HUES6 (cell line): ENCODE measurements around the gene MCMBP.
"Not testable (repeated sequence)": the region's sequence is repeated elsewhere in the genome, so short reads cannot be mapped to it uniquely, and the experiment has no call there.

Experiments used
- H3K27ac ChIP-seq: 2 replicates; pipeline ENCODE4 v1.7.0; 2013; ENCODE audit warnings: low read depth, mild to moderate bottlenecking, low read length, inconsistent platforms
- H3K27me3 ChIP-seq: 2 replicates; pipeline ENCODE4 v1.6.1; 2013; ENCODE audit warnings: low read length; ENCODE audit not compliant: control insufficient read depth, insufficient read depth
- H3K36me3 ChIP-seq: 2 replicates; pipeline ENCODE4 v1.6.1; 2013; ENCODE audit warnings: low read length; ENCODE audit not compliant: control insufficient read depth, insufficient read depth
- H3K4me1 ChIP-seq: 2 replicates; pipeline ENCODE4 v1.6.1; 2013; ENCODE audit warnings: low read length; ENCODE audit not compliant: control insufficient read depth, insufficient read depth
- H3K4me3 ChIP-seq: 2 replicates; pipeline ENCODE4 v1.5.1; 2013; ENCODE audit warnings: low read depth, low read length
- H3K9ac ChIP-seq: one replicate; pipeline ENCODE4 v1.6.1; 2013; ENCODE audit warnings: mild to moderate bottlenecking, low read length
- H3K9me3 ChIP-seq: 2 replicates; pipeline ENCODE4 v1.6.1; 2013; ENCODE audit warnings: low read depth, low read length; ENCODE audit not compliant: control insufficient read depth, insufficient read depth

MCMBP gene

GRCh38 chr10:119878524-119878923, 5.9 kb upstream of the MCMBP start:
- H3K9ac ChIP-seq, result no peak overlapping the region
- H3K27ac ChIP-seq, result no peak overlapping the region
- no peaks in the 10 kb centered on the region for H3K9me3 ChIP-seq
- no peak overlapping the region for H3K4me3 ChIP-seq
- H3K27me3 ChIP-seq, result no peaks in the 10 kb centered on the region
- no peaks in the 10 kb centered on the region for H3K36me3 ChIP-seq
- peaks cover 4% of the 10 kb centered on the region; the same call in 1 of the 2 replicates for H3K4me1 ChIP-seq

DNA sequence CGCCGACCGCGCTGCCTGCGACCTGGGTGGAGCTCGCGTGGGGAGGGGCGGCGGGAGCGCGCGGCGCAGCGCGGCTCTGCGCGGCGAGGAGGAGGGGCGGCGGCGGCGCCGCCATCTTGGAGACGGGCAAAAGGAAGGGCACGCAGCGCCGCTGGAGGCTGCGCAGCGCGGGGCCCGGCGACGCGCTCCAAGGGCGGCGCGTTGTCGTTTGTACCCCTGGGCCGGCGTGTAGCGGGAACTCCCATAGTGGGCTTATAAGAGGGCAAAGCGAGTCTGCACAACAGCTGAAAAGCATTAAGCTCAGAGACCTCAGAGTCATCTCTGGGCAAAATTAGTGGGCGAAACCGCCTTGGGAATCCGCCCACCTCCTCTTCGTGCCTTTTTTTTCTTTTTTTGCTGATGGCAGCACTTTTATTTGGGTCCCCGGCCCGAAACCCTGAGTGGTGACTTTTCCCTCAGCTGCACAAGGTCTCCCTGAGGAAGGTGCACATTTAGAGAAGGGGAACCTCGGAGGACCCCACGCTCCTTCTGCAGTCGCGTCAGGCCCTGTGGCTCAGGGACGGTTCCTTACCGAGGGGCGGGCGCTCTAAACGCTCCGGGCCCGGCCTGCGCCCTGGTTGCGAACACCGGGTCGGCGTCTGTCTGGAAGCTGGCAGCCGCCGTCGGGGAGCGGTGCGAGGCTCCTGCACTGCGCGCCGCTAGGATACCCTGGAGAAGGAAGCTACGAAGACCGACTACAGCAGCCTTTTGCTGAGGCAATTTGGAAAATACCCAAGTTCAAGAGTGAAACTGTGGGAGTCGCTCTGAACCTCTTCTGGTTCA, 428 bp upstream of the MCMBP start:
- Histone ChIP-seq H3K27ac (peak overlapping the region; percentile 20; the same call in 1 of the 2 replicates), H3K27me3 (no peaks in the 10 kb centered on the region), H3K9ac (peak overlapping the region; percentile 92), H3K4me1 (peaks cover 11% of the 10 kb centered on the region; the same call in 1 of the 2 replicates), H3K9me3 (no peaks in the 10 kb centered on the region), H3K36me3 (no peaks in the 10 kb centered on the region), H3K4me3 (peak overlapping the region; percentile 90)

DNA sequence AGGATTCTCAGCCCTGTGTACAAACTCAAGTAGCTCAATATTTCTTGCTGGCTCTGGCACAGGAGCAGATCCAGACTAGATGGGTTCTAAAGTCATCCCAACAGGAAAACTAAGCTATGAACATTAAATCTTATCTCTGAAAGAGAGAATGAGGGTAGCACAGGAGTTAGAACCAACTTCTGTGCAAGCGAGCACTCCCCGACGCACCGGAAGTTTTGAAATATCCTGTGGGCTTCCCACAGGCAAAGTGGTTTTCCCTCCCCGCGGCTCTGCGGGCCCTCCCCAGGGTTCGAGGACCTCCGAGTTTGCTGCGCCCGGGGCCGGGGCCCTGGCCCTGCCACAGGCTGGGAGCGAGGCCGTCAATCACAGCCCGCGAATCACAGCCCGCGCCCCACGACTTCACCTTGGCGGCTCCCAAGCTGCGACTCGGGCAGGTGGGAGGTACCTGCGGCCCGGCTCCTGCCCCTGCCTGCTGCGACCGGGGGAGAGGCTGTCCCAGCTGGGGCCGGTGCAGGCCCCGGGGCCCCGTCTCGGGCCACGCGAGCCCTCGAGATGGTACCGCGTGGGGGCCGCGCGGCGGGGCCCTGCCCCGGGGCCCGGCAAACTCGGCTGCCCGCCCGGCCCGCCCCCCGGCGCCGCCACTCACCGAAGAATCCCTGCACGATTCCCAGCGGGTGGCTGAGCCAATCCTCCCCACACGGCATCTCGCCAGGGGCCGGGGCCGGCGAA, 598 bp downstream of the MCMBP start:
- H3K4me3 ChIP-seq, result peak overlapping the region; percentile 90
- no peaks in the 10 kb centered on the region for H3K36me3 ChIP-seq
- peaks cover 11% of the 10 kb centered on the region; the same call in 1 of the 2 replicates for H3K4me1 ChIP-seq
- peak overlapping the region; percentile 92 for H3K9ac ChIP-seq
- peak overlapping the region; percentile 58; the same call in 1 of the 2 replicates for H3K27ac ChIP-seq
- H3K9me3 ChIP-seq, result no peaks in the 10 kb centered on the region
- no peaks in the 10 kb centered on the region for H3K27me3 ChIP-seq

DNA sequence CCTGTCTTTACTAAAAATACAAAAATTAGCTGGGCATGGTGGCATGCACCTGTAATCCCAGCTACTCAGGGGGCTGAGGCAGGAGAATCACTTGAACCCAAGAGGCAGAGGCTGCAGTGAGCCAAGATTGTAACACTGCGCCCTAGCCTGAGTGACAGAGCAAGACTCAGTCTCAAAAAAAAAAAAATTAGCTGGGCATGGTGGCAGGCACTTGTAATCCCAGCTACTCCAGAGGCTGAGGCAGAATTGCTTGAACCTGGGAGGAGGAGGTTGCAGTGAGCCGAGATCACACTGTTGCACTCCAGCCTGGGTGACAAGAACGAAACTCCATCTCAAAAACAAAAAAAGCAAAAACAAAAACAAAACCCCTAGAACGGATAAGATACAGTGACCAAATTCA, 3.2 kb downstream of the MCMBP start:
- peaks cover 11% of the 10 kb centered on the region; the same call in 1 of the 2 replicates for H3K4me1 ChIP-seq
- H3K27ac ChIP-seq, H3K27me3 ChIP-seq, H3K9ac ChIP-seq, H3K4me3 ChIP-seq, H3K9me3 ChIP-seq: not testable (repeated sequence)
- peaks cover 14% of the 10 kb centered on the region for H3K36me3 ChIP-seq

- H3K4me1 ChIP-seq, result peaks cover 5% of the 10 kb centered on the region; the same call in 1 of the 2 replicates
- H3K36me3 ChIP-seq, result peaks cover 14% of the 10 kb centered on the region
- no peaks in the 10 kb centered on the region for H3K27me3 ChIP-seq
- H3K9me3 ChIP-seq, result peaks cover 15% of the 10 kb centered on the region; the same call in 1 of the 2 replicates
- no peak overlapping the region for H3K9ac ChIP-seq
- H3K4me3 ChIP-seq, result no peak overlapping the region
- H3K27ac ChIP-seq, result no peak overlapping the region
Measured at GRCh38 chr10:119867317-119867716, 5.3 kb downstream of the MCMBP start.

DNA sequence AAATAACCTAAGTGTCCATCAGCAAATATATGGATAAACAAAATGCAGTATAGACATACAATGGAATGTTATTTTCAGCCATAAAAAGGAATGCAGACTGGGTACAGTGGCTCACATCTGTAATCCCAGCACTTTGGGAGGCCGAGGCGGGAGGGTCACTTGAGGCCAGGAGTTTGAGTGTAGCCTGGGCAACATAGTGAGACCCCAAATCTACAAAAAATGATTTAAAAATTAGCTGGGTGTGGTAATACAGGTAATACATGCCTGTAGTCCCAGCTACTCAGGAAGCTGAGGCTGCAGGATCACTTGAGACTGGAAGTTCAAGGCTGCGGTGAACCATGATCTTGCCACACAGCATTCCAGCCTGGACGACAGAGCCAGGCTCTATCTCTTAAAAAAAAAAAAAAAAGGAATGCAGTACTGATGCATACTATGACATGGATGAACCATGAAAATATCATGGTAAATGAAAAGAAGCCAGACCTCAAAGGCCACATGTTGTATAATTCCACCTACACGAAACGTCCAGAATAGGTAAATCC, 6.9 kb downstream of the MCMBP start:
- no peak overlapping the region for H3K4me3 ChIP-seq
- peaks cover 14% of the 10 kb centered on the region for H3K36me3 ChIP-seq
- no peak overlapping the region for H3K9ac ChIP-seq
- H3K27me3 ChIP-seq, result no peaks in the 10 kb centered on the region
- peaks cover 11% of the 10 kb centered on the region for H3K4me1 ChIP-seq
- H3K27ac ChIP-seq, result no peak overlapping the region
- H3K9me3 ChIP-seq, result peaks cover 15% of the 10 kb centered on the region; the same call in 1 of the 2 replicates

GRCh38 chr10:119863951-119864565, 8.6 kb downstream of the MCMBP start:
- Histone ChIP-seq H3K9ac (no peak overlapping the region), H3K27ac (no peak overlapping the region), H3K27me3 (no peaks in the 10 kb centered on the region), H3K4me1 (peaks cover 17% of the 10 kb centered on the region), H3K36me3 (peaks cover 14% of the 10 kb centered on the region), H3K4me3 (no peak overlapping the region), H3K9me3 (peaks cover 15% of the 10 kb centered on the region; the same call in 1 of the 2 replicates)

DNA sequence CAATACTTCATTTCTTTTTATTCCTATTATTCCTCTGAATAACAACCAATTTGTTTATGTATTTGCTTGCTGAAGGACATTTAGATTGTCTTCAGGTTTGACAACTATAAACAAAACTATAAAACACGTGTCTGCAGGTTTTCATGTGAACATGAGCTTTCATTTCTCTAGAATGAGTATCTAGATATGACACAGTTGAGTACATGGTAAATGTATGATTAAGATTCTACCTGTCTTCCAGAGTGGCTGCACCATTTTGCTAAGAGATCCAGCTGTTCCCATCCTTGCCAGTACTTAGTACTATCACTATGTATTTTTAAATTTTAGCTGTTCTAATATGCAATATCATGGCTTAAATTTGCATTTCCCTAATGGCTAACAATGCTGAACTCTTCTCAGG, 10.1 kb downstream of the MCMBP start:
- Histone ChIP-seq H3K4me3 (no peak overlapping the region), H3K27ac (no peak overlapping the region), H3K9ac (no peak overlapping the region), H3K9me3 (peaks cover 15% of the 10 kb centered on the region; the same call in 1 of the 2 replicates), H3K27me3 (no peaks in the 10 kb centered on the region), H3K36me3 (peaks cover 22% of the 10 kb centered on the region), H3K4me1 (peaks cover 17% of the 10 kb centered on the region)

DNA sequence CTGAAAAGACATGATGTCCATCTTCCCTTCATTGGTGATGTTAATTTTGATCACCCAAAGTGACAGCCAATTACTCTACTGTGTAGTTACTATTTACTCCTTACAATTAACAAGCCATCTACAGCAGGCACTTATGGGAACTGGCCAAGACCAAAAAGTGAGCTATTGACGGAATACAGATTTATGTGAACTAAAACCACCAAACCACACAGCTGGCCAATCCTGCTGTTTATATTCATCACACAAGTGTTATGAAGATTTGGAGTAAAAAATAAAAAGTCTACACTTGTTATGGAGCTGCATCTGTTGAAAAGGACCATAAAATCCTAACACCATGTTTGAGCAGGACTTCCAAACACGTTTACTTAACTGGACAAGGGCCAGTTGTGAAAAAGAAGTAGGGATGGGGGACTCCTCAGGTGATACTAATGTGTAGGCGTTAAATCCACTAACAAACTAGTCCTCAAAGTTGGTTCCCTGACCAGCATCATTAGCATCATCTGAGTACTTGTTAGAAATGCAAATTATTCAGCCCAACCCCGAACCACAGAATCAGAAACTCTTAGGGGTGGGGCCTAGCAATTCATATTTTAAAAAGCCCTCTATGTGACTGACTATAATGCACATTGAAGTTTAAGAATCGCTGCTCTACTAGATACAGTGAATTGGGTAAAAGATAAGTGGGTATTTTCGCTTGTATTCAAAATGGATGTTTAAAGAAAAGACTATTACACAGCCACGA, 11.6 kb downstream of the MCMBP start:
- Histone ChIP-seq H3K4me1 (peaks cover 17% of the 10 kb centered on the region), H3K36me3 (peaks cover 36% of the 10 kb centered on the region), H3K27me3 (no peaks in the 10 kb centered on the region), H3K27ac (no peak overlapping the region), H3K4me3 (no peak overlapping the region), H3K9me3 (peaks cover 15% of the 10 kb centered on the region; the same call in 1 of the 2 replicates), H3K9ac (no peak overlapping the region)
